Body of pancreas (tissue), 4 donors: ENCODE results near the gene CCDC184. TPM values are rescaled to one million over a fixed set of nuclear protein-coding genes. Genes with fewer than 3 reads are reported as not detected.

ENCODE experiments used
- ATAC-seq: fragments of 150-250 bp; one replicate; pipeline ENCODE4 v1.9.1; 2016
- DNase-seq, 4 donors: peaks; one replicate each; pipeline ENCODE4 v3.0.0-alpha.2; 2019
- H3K27ac ChIP-seq, 4 donors: fragments of 200-600 bp; sonication (generic); 1 replicate in 3 of 4; 2 replicates in 1 of 4; pipeline versions ENCODE4 v1.5.1 to v1.6.1; 2016 to 2019; ENCODE audit warnings: mild to moderate bottlenecking in 1 of 4, mixed read lengths in 1 of 4, moderate library complexity in 1 of 4
- H3K27me3 ChIP-seq, 2 donors: fragments of 200-600 bp; sonication (generic); one replicate each; pipeline ENCODE4 v1.6.0; 2016; ENCODE audit warnings: mild to moderate bottlenecking in 1 of 2
- H3K36me3 ChIP-seq, 2 donors: fragments of 200-600 bp; sonication (generic); replicated peaks in 1 of 2; 2 replicates each; pipeline ENCODE4 v1.5.1; 2016; ENCODE audit warnings: low read depth in 2 of 2; ENCODE audit not compliant: insufficient read depth in 1 of 2
- H3K4me1 ChIP-seq: fragments of 200-600 bp; sonication (generic); one replicate; pipeline ENCODE4 v1.6.0; 2016
- H3K4me3 ChIP-seq, 2 donors: fragments of 200-600 bp; sonication (generic); 1 replicate in 1 of 2; 2 replicates in 1 of 2; pipeline ENCODE4 v1.5.1; 2016 to 2019
- H3K9me3 ChIP-seq, 3 donors: fragments of 200-600 bp; sonication (generic); 1 replicate in 2 of 3; 2 replicates in 1 of 3; pipeline ENCODE4 v1.5.1; 2016
- POLR2A ChIP-seq, 3 donors: fragments of 450-650 bp; IDR thresholded peaks; one replicate each; pipeline ENCODE4 v1.6.1; 2016; ENCODE audit warnings: antibody characterized with exemption in 3 of 3, mild to moderate bottlenecking in 2 of 3
- WGBS, 2 donors: methylation state at CpG; one replicate each; pipeline ENCODE4 v1.1.5; 2017; 5-methylcytosine and 5-hydroxymethylcytosine counted together
- intact Hi-C: fragments of 100-400 bp; cut with DNase I; formaldehyde crosslinking; loops from one replicate; pipeline ENCODE4 v1.15.1; 2023
- total RNA-seq, 2 donors: library from RNA; depleted of rRNA; stranded (reverse); fragments of >200 nt; gene quantifications; one replicate each; pipeline ENCODE4 v1.1.0, GENCODE V29; 2016
- TF ChIP-seq, protein P1 (sequence below), 7 experiments: fragments of 450-650 bp in 4 of 7; fragments of 200-600 bp in 3 of 7; sonication (generic) in 3 of 7; IDR thresholded peaks; one replicate each; pipeline ENCODE4 v1.5.1; 2016 to 2019; ENCODE audit warnings: antibody characterized with exemption in 7 of 7

CCDC184 gene
- total RNA-seq, 2 donors from 2014 or later: 0.26 TPM; not detected in 1

DNA sequence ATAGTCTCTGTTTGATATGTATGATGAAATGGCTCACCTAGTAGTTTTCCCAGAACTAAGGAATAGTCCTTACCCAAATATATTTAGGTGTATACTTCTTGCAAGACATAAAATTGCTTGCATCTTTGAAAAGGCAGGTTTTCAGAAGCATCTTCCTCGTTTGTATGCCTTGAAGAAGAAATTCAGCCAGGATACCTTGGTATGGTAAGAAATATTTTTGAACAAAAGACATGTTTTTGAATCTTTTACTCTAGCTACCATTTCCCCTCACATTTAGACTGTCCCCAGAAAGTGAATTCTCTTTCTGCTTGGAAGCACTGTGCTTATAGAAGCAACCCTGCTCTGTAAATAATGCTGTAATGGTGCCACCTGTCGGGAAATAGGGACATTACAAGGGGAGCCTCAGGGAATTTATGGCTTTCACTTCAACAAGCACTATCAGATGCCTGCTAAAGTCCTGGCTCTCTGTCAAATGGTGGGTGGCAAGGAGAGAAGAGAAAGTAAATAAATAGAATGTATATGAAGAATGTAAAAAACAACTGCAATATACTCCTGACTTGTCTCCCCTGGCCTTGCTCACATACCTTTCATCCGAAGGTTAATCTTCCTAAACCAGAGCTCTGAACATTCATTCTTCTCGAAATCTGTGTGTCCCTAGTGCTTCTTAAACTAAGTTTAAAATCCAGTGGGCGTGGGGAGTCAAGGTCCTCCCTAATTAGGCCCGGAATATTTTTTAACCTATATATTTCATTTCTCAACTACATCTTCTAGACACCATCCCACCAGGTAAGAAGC lies 6.1 kb downstream of the CCDC184 start:
- ATAC-seq (peak; percentile 84), DNase-seq (peak; percentile 68 to 79 (median 72))
- intact Hi-C loops: no loop called here
- no peaks in the 10 kb centered on the region for H3K27me3 ChIP-seq
- H3K36me3 ChIP-seq: no peaks in the 10 kb centered on the region
- WGBS, 2 donors: 35 to 37% methylated on average over 6 of the region's 6 CpGs
- no peak overlapping the region for H3K4me3 ChIP-seq
- no peaks in the 10 kb centered on the region for H3K4me1 ChIP-seq
- H3K27ac ChIP-seq: no peak overlapping the region
- TF ChIP-seq, protein P1, sequence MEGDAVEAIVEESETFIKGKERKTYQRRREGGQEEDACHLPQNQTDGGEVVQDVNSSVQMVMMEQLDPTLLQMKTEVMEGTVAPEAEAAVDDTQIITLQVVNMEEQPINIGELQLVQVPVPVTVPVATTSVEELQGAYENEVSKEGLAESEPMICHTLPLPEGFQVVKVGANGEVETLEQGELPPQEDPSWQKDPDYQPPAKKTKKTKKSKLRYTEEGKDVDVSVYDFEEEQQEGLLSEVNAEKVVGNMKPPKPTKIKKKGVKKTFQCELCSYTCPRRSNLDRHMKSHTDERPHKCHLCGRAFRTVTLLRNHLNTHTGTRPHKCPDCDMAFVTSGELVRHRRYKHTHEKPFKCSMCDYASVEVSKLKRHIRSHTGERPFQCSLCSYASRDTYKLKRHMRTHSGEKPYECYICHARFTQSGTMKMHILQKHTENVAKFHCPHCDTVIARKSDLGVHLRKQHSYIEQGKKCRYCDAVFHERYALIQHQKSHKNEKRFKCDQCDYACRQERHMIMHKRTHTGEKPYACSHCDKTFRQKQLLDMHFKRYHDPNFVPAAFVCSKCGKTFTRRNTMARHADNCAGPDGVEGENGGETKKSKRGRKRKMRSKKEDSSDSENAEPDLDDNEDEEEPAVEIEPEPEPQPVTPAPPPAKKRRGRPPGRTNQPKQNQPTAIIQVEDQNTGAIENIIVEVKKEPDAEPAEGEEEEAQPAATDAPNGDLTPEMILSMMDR (IDR thresholded peaks at IDR 0.05): peak; percentile 53 to 89 (median 81)
- TF ChIP-seq POLR2A (IDR thresholded peaks at IDR 0.05): no peak
- H3K9me3 ChIP-seq: no peaks in the 10 kb centered on the region

GRCh38 chr12:48191096-48191495 lies 7.7 kb downstream of the CCDC184 start:
- no peak for DNase-seq
- H3K9me3 ChIP-seq: no peaks in the 10 kb centered on the region
- no peaks in the 10 kb centered on the region for H3K36me3 ChIP-seq
- TF ChIP-seq, protein P1 (IDR thresholded peaks at IDR 0.05): no peak
- TF ChIP-seq POLR2A (IDR thresholded peaks at IDR 0.05): no peak
- H3K27me3 ChIP-seq: no peaks in the 10 kb centered on the region
- ATAC-seq: no peak
- intact Hi-C loops: no loop called here
- no peak overlapping the region for H3K4me3 ChIP-seq
- H3K4me1 ChIP-seq: no peaks in the 10 kb centered on the region
- no peak overlapping the region for H3K27ac ChIP-seq

DNA sequence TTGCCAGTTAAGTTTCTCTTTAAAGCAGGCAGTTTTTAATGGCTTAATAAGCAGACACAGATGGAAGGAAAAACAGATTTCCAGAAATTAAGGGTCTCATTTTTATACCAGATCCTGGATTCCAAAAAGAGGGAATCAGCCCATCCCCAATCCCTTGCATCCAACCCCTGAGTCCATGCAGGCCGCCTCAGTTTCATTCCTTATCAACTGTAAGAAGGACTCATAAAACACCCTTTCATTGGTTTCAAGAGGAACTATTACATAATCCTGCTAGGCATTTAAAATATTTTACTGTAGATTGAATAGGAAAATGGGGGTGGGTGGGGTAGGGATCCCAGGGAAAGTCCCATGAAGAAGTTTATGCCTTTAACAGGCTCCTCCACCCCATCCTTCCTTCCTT lies 9.4 kb downstream of the CCDC184 start:
- intact Hi-C loops: no loop called here
- peaks cover 6% of the 10 kb centered on the region for H3K4me1 ChIP-seq
- H3K4me3 ChIP-seq: no peak overlapping the region
- no peak overlapping the region for H3K27ac ChIP-seq
- no peaks in the 10 kb centered on the region for H3K27me3 ChIP-seq
- ATAC-seq (no peak), DNase-seq (no peak)
- no peaks in the 10 kb centered on the region for H3K9me3 ChIP-seq
- 59 to 64% methylated on average over 1 of the region's 1 CpG for WGBS, 2 donors
- TF ChIP-seq POLR2A (IDR thresholded peaks at IDR 0.05): no peak
- TF ChIP-seq, protein P1 (IDR thresholded peaks at IDR 0.05): no peak
- no peaks in the 10 kb centered on the region for H3K36me3 ChIP-seq

DNA sequence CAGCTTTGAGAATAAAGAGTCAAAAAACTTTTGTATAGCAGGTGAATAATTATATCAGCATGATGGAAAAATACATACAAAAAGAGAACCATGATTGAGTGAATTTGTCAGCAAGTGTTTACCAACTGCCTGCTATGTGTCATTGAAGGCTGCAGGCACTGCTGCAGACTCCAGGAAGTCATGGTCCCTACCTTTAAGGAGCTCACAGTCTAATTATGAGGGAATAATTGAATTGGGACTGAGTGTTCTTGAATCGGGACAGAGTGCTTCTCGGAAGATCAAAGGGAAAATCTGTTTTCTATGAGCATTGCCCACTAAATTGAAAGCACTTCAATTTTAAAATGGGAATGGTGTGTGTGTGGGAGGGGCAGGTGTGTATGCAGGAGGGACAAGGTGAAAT lies 10.2 kb downstream of the CCDC184 start:
- no peak for ATAC-seq
- H3K4me3 ChIP-seq: no peak overlapping the region
- intact Hi-C loops: no loop called here
- no peak for TF ChIP-seq POLR2A (IDR thresholded peaks at IDR 0.05)
- peaks cover 9% of the 10 kb centered on the region for H3K4me1 ChIP-seq
- no peak for DNase-seq
- H3K27ac ChIP-seq: no peak overlapping the region
- no peaks in the 10 kb centered on the region for H3K27me3 ChIP-seq
- H3K36me3 ChIP-seq: no peaks in the 10 kb centered on the region
- 69 to 73% methylated on average over 2 of the region's 2 CpGs for WGBS, 2 donors
- H3K9me3 ChIP-seq: no peaks in the 10 kb centered on the region

- no peaks in the 10 kb centered on the region for H3K36me3 ChIP-seq
- intact Hi-C loops: no loop called here
- TF ChIP-seq POLR2A (IDR thresholded peaks at IDR 0.05): no peak
- TF ChIP-seq, protein P1 (IDR thresholded peaks at IDR 0.05): no peak
- H3K27me3 ChIP-seq: no peaks in the 10 kb centered on the region
- no peak for ATAC-seq
- 52 to 71% methylated on average over 1 of the region's 1 CpG for WGBS, 2 donors
- no peak overlapping the region for H3K27ac ChIP-seq
- peaks cover 20% of the 10 kb centered on the region for H3K4me1 ChIP-seq
- no peak for DNase-seq
- no peak overlapping the region for H3K4me3 ChIP-seq
- H3K9me3 ChIP-seq: no peaks in the 10 kb centered on the region
Observed at GRCh38 chr12:48194799-48195201, 11.4 kb downstream of the CCDC184 start.
